DMS153 (cell line): ENCODE results near the gene PSRC1.

Experiments
- DNase-seq: peaks from one replicate; lab custom pipeline; 2025; lab: John Stamatoyannopoulos, UW

The PSRC1 gene

DNA sequence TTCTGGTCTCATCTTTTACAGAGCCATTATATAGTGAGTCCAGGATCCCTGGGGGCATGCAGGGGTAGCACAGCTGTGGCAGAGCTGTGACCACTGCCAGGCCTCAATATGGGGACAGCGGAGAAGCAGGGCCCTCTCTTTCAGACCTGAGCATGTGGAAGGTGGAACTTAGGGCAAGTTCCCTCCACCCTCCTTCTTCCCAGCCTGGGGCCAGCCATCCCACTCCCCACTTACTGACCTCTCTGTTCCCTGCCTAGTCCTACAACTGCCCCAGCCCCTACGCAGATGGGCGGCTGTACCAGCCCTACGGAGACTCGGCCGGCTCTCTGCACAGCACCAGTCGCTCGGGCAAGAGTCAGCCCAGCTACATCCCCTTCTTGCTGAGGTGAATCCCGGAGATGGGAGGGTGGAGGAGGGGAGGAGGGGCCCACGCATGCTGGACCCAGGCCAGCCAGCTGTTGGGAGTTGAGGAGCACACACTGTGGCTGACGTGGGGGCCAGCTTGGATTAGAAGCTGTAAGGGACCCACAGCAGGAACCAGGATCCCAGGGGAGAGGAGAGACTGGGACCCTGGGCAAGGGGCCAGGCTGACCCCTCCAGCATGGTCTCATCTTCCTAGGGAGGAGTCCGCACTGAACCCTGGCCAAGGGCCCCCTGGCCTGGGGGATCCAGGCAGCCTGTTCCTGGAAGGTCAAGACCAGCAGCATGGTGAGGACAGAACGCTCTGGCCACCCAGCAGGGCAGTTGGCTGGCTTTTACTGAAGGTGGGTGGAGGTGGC, 10.7 kb downstream of the PSRC1 start:
- no peak for DNase-seq

DNA sequence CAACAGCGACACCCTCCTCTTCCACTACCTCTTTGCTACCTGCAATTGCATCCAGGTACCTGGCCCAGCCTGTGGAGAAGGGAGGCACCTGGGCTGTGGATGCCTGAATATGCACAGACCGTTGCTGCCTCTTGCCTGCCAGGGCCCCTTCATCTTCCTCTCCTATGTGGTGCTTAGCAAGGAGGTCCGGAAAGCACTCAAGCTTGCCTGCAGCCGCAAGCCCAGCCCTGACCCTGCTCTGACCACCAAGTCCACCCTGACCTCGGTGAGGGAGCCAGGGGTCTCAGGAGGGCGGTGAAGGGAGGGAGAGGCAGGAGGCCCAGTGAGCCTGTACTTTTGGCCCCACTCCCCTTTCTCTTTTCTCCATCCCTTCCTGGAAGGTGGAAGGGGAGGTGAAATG, 11.5 kb downstream of the PSRC1 start:
- DNase-seq, result no peak

DNA sequence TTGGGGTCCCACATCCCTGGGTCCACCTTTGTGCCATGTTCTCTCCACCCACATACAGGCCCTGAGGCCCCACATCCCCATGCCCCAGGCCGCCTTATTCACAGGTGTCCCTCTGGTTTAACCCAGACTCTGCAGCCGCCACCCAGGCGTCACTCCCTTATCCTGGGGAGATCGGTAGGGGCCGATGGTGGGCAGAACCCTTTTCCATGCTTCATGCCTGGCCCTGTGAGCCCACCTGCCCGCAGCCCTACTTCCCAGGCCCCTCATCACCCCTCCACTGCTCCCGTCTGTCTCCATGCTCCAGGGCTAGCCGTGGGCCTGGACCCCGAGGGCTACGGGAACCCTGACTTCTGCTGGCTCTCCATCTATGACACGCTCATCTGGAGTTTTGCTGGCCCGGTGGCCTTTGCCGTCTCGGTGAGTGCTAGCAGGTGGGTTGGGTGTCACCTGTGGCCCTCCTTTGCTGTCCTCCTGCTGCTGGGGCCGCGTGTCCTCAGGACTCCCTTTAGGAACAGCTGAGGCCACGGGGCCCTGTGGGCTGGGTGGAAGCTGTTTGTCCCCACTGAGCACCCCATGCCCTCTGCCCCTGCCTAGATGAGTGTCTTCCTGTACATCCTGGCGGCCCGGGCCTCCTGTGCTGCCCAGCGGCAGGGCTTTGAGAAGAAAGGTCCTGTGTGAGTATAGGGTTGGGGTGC, 12.2 kb downstream of the PSRC1 start:
- no peak for DNase-seq

DNA sequence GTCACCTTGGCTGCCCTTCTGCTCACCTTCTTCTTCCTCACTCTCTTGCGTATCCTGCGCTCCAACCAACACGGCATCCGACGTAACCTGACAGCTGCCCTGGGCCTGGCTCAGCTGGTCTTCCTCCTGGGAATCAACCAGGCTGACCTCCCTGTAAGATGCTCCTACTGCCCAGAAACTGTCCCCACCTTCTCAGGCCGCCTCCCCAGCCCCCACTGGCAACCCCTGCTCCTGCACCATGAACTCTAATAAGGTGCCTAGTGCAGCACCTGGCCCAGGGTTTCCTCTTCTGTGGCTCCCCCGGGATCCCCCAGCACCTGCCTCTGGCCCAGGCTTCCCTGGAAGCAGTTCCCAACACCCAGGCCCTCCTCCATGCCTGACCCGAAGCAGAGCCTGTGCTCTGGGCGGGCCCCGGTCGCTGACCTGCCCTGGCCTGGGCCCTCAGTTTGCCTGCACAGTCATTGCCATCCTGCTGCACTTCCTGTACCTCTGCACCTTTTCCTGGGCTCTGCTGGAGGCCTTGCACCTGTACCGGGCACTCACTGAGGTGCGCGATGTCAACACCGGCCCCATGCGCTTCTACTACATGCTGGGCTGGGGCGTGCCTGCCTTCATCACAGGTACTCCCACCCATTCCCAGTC, 12.8 kb downstream of the PSRC1 start:
- no peak for DNase-seq

DNA sequence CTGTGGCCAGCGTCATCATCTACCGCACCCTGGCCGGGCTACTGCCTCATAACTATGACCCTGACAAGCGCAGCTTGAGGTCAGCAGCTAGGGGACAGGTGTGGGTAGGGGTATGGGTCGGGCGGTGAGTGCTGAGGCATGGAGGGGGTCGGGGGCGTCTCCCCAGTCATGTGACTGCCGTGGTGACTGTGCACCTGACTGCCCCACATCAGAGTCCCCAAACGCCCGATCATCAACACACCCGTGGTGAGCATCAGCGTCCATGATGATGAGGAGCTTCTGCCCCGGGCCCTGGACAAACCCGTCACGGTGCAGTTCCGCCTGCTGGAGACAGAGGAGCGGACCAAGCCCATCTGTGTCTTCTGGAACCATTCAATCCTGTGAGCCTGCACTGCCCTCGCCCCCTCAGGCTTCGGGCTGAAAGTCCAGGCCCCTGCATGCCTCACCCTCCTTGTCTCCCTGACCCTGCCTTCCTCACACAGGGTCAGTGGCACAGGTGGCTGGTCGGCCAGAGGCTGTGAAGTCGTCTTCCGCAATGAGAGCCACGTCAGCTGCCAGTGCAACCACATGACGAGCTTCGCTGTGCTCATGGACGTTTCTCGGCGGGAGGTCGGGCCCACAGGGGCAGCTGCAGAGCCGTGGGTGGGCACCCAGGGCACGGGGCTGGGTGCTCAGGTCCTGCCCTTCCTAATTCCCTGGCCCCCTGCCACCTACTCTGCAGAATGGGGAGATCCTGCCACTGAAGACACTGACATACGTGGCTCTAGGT, 13.5 kb downstream of the PSRC1 start:
- no peak for DNase-seq

DNA sequence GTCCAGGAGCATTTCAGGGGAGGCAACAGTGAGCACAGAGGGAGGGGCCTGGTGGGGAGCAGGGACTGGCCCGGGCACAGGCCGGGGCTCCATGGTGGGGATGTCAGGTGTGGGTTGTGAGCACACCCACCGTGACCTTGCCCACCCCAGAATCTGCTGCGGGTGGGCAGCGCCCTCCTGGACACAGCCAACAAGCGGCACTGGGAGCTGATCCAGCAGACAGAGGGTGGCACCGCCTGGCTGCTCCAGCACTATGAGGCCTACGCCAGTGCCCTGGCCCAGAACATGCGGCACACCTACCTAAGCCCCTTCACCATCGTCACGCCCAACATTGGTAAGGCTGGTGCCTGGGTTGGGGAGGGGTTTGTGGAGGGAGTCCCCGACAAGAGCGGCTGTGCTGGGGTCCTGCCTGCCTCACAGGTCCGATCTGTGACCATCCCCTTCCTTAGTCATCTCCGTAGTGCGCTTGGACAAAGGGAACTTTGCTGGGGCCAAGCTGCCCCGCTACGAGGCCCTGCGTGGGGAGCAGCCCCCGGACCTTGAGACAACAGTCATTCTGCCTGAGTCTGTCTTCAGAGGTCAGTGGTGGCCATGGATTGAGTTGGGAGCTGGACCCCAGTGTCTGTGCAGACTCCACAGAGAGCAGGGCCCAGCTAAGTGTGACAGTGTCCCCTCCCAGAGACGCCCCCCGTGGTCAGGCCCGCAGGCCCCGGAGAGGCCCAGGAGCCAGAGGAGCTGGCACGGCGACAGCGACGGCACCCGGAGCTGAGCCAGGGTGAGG, 14.3 kb downstream of the PSRC1 start:
- DNase-seq, result no peak

DNA sequence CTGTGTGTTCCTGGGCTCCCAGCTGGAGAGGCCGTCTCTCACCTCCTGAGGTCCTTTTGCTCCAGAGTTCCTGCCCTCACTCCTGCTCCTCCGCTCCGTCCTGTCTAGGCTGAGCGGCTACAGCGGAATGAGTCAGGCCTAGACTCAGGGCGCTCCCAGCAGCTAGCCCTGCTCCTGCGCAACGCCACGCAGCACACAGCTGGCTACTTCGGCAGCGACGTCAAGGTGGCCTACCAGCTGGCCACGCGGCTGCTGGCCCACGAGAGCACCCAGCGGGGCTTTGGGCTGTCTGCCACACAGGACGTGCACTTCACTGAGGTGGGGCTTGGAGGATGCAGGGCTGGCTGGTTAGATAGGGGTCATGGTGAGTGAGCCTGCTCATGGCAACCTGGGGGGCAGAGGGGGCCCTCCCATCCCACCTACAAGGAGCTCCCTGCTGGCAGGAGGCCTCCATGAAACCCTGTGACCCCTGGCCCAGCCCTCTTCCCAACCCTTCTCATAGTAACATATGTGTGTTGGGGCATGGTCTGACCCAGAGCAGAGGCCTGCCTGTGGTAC, 15.1 kb downstream of the PSRC1 start:
- no peak for DNase-seq

DNA sequence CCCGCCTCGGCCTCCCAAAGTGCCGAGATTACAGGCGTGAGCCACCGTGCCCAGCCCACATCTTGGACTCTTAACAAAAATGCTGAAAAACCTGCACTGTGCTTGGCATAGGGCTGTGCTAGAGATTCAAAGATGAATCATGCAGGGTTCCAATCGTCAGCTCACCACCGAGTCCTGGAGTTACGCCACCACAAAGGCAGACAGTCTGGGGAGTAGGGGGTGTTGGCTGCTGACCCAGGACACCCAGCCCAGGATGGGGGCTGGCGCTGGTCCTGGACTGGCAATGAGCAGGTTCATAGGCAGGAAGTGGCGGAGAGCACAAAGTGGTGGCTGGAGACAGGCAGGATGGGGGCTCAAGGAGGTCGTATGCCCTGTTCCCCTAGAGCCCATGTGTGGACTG, 16.0 kb downstream of the PSRC1 start:
- no peak for DNase-seq

DNA sequence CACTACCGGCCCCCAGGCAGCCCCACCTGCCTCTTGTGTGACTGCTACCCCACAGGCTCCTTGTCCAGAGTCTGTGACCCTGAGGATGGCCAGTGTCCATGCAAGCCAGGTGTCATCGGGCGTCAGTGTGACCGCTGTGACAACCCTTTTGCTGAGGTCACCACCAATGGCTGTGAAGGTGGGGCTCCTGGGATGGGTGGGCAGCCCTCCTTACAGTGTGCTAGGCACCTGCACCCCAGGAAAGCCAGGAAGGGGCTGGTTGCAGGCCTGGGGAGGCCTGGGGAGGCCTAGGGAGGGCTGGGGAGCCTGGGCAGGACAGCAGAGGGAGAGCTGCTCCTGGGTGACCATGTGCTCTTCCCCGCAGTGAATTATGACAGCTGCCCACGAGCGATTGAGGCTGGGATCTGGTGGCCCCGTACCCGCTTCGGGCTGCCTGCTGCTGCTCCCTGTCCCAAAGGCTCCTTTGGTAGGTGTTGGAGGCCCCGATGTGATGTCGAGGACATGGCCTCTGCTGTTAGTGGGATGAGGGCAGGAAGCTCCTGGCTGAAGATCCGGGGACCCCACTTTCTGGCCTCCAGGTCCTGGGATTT, 17.1 kb downstream of the PSRC1 start:
- no peak for DNase-seq

DNA sequence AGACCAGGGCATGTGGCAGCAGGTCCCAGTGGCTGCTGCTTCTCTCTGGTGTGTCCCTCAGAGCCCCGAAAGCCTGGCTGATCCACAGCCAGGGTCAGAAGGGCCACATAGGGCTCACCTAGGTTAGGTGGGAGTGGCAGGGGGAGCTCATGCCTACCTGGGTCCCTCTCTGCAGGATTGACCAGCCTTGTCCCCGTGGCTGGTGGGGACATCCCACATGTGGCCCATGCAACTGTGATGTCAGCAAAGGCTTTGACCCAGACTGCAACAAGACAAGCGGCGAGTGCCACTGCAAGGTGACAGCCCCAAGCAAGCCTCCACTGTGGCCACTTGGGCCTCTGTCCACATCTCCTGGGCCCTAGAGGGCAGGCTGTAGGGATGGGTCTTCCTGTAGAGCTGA, 17.9 kb downstream of the PSRC1 start:
- DNase-seq, result no peak

DNA sequence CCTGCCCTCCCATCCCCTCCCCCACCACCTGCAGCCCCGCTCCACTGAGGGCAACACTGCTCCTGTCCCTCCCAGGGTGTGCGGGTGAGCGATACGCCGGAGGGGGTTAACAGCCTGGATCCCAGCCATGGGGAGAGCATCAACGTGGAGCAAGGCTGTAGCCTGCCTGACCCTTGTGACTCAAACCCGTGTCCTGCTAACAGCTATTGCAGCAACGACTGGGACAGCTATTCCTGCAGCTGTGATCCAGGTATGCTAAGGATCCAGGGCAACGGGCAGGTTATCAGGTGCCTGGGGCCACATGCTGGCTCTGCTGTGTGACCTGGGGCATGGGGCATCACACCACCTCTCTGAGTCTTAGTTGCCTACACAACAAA, 18.6 kb downstream of the PSRC1 start:
- no peak for DNase-seq

DNA sequence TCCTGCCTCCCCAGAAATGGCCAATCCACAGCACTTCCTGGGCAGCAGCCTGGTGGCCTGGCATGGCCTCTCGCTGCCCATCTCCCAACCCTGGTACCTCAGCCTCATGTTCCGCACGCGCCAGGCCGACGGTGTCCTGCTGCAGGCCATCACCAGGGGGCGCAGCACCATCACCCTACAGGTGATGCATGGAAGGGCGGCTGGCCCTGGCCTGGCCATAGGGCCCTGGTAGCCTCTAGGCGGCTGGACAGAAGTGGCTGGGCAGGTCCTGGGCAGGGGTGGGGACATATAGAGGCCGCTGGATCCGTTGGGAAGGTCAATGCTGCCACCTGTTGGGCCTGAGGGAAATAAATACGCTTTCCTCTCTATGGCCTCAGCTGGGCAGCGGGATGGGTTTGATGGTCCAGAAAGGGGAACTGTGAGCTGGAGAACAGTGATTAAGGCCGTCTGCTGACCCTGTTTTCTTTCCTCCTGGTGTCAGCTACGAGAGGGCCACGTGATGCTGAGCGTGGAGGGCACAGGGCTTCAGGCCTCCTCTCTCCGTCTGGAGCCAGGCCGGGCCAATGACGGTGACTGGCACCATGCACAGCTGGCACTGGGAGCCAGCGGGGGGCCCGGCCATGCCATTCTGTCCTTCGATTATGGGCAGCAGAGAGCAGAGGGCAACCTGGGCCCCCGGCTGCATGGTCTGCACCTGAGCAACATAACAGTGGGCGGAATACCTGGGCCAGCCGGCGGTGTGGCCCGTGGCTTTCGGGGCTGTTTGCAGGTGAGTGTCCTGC, 19.2 kb downstream of the PSRC1 start:
- DNase-seq, result peak; percentile 93

DNA sequence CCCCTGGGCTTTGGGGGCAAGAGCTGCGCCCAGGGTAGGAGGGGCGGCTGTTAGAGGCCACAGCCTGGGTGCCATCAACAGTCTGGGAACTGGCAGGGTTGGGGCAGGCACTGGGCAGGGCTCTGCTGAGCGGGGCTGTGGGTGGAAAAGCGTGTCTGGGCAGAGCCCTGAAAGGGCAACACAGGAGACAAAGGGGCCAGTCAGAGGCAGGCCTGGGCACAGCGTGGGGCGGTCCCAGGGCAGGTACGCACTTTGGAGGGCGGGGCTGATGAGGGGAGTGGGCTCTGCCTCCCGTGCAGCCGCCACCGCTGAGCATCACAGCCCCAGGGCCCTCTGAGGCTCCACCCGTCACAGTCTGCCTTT, 19.7 kb downstream of the PSRC1 start:
- DNase-seq, result peak; percentile 93

DNA sequence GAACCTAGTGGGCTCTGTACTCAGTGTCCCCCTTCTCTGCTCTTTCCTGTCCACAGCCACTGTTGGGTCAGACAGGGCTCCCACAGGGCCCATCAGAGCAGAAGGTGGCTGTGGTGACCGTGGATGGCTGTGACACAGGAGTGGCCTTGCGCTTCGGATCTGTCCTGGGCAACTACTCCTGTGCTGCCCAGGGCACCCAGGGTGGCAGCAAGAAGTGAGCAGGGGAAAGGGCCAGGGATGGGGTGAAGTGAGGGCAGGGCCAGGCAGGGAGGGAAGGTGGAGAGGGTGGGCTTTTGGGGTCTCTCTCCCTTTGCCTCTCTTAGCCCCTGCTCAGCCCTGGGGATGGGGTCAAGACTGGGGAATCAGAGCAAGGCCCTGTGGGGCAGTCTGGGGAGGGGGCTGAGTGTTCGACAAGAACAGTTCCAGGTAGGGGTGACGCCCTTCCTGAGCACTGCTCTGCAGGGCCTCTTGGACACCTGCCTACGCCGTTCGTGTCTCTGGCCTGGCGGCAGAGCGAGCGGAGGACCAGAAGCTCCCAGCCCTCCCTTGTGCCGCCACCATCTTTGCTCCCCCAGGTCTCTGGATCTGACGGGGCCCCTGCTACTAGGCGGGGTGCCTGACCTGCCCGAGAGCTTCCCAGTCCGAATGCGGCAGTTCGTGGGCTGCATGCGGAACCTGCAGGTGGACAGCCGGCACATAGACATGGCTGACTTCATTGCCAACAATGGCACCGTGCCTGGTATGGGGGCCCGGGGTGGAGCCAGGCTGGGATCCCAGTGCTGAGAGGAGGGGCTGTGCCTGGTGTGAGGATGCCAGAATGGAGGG, 20.5 kb downstream of the PSRC1 start:
- no peak for DNase-seq

DNA sequence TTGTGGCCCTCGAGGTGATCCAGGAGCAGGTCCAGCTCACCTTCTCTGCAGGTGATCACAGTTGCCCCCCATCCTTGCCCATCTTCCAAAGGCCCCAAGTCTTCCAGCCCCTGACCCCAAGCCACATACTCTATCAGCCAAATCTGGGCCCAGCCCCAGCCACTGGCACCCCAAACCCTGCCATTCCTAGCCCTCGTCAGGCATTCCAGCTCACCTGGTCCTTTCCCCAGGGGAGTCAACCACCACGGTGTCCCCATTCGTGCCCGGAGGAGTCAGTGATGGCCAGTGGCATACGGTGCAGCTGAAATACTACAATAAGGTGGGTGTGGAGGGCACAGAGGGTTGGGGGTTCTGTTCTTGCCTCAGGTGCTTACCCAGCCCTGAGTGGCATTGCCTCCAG, 21.4 kb downstream of the PSRC1 start:
- DNase-seq, result no peak

DNA sequence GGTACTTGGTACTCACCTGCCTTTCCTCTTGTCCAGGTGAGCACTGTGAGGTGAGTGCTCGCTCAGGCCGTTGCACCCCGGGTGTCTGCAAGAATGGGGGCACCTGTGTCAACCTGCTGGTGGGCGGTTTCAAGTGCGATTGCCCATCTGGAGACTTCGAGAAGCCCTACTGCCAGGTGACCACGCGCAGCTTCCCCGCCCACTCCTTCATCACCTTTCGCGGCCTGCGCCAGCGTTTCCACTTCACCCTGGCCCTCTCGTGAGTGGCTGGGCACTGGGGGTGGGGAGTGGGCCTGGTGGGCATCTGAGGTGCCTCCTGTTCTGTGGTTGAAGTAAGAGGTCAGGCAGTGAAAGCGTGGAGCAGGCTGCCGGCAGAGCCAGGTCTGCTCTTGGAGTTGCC, 21.9 kb downstream of the PSRC1 start:
- no peak for DNase-seq

DNA sequence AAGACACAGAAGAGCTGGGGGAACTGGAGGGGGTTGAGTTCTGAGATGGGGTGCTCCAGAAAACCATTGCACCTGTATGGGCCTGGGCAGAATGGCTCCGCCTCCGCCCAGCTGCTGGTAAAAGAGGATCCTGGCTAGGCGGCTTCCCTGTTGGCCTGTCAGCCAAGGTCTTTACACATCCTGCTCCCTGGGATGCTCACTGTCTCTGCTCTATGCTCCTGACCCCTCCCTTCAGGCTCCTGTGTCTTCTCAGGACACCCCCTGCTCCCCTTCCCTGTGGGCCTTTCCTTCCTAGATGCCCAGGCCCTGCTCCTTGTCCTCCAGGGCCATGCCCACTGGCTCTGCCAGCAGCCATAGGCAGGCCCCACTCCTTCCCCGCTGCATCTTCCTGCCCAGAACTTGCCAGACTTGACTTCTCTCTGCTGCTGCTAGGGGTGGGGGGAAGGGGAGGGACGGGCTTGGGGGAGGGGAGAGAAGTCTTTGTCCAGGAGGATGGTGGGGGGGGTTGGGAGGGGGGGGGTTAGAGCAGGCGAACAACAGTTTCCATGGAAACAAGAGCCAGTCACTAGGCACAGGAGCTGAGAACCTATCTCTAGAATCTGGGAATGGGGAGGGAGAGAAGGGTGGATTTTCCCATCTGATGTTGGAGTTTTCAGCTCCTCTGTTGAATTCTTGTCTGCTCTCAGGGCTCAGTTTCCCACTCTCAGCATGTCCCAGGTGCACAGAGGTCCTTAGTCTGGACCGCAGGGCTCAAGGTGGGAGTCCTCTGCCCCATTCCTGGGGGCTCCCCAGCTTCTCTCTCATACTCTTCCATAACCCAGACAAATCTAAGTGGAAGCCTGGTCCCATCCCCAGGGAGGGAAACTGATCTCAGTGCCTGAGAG, 23.0 kb downstream of the PSRC1 start:
- no peak for DNase-seq
